SU-DHL-6 (cell line): Measurements from ENCODE around the gene GALNT9.
"Not testable (repeated sequence)": the region's sequence is repeated elsewhere in the genome, so short reads cannot be mapped to it uniquely, and the experiment has no call there.

Experiments used
- H2AFZ ChIP-seq: fragments of 200-600 bp; sonication (generic); 2 replicates; pipeline ENCODE4 v1.6.1; 2014; ENCODE audit warnings: low read depth, mild to moderate bottlenecking, moderate library complexity, mixed read lengths, antibody characterized with exemption, low read length; ENCODE audit not compliant: severe bottlenecking
- H3F3A ChIP-seq: fragments of 200-600 bp; shearing (Covaris generic); 2 replicates; pipeline ENCODE4 v1.6.0; 2016; ENCODE audit warnings: antibody characterized with exemption, mild to moderate bottlenecking; ENCODE audit not compliant: insufficient read depth
- H3K27ac ChIP-seq: fragments of 200-600 bp; sonication (generic); 2 replicates; pipeline ENCODE4 v1.5.1; 2016; ENCODE audit warnings: low read depth, mild to moderate bottlenecking, low read length, moderate library complexity, mixed read lengths
- H3K27me3 ChIP-seq: fragments of 200-600 bp; sonication (generic), shearing (Covaris generic); 2 replicates; pipeline ENCODE4 v1.6.0; 2014; ENCODE audit warnings: mild to moderate bottlenecking, low read length
- H3K36me3 ChIP-seq: fragments of 200-600 bp; sonication (generic); 2 replicates; pipeline ENCODE4 v1.6.1; 2014; ENCODE audit warnings: mild to moderate bottlenecking, low read length, mixed read lengths
- H3K4me2 ChIP-seq: fragments of 300-600, 200-600 bp; shearing (Covaris generic), sonication (generic); 2 replicates; pipeline ENCODE4 v1.6.0; 2014; ENCODE audit warnings: low read length, low read depth, mild to moderate bottlenecking; ENCODE audit not compliant: poor library complexity, severe bottlenecking
- H3K4me3 ChIP-seq: fragments of 200-600 bp; sonication (generic); 2 replicates; pipeline ENCODE4 v1.5.1; 2014; ENCODE audit warnings: antibody characterized with exemption, low read length, mild to moderate bottlenecking, mixed read lengths; ENCODE audit not compliant: insufficient read depth, poor library complexity, severe bottlenecking
- H3K79me2 ChIP-seq: fragments of 200-600 bp; sonication (generic); 2 replicates; pipeline ENCODE4 v1.6.1; 2014; ENCODE audit warnings: mild to moderate bottlenecking, low read length, moderate library complexity; ENCODE audit not compliant: insufficient read depth
- H3K9ac ChIP-seq: fragments of 200-600 bp; sonication (generic); 2 replicates; pipeline ENCODE4 v1.7.0; 2014; ENCODE audit warnings: mild to moderate bottlenecking, low read length
- H3K9me2 ChIP-seq: fragments of 200-600 bp; sonication (generic); replicated peaks from 2 replicates; pipeline ENCODE4 v1.6.1; 2014; ENCODE audit warnings: low read length; ENCODE audit not compliant: insufficient read depth
- H3K9me3 ChIP-seq: fragments of 200-600 bp; sonication (generic); 2 replicates; pipeline ENCODE4 v1.6.1; 2014; ENCODE audit warnings: low read length, mixed read lengths; ENCODE audit not compliant: insufficient read depth
- H4K20me1 ChIP-seq: fragments of 200-600 bp; sonication (generic); 2 replicates; pipeline ENCODE4 v1.6.1; 2014; ENCODE audit warnings: low read depth, mild to moderate bottlenecking, antibody characterized with exemption, low read length, moderate library complexity, mixed read lengths
- EZH2phosphoT487 ChIP-seq: fragments of 200-600 bp; sonication (generic), shearing (Covaris generic); conservative IDR thresholded peaks from 2 replicates; pipeline ENCODE4 v1.6.1; 2018; ENCODE audit warnings: mild to moderate bottlenecking, antibody characterized with exemption, low read length, moderate library complexity, mixed read lengths
- TF ChIP-seq, protein P1 (sequence below): fragments of 200-600 bp; sonication (generic); IDR thresholded peaks from one replicate; pipeline ENCODE4 v1.5.1; 2017; ENCODE audit warnings: antibody characterized with exemption, mild to moderate bottlenecking, low read length, moderate library complexity; ENCODE audit not compliant: insufficient read depth, poor library complexity, severe bottlenecking

Gene GALNT9

DNA sequence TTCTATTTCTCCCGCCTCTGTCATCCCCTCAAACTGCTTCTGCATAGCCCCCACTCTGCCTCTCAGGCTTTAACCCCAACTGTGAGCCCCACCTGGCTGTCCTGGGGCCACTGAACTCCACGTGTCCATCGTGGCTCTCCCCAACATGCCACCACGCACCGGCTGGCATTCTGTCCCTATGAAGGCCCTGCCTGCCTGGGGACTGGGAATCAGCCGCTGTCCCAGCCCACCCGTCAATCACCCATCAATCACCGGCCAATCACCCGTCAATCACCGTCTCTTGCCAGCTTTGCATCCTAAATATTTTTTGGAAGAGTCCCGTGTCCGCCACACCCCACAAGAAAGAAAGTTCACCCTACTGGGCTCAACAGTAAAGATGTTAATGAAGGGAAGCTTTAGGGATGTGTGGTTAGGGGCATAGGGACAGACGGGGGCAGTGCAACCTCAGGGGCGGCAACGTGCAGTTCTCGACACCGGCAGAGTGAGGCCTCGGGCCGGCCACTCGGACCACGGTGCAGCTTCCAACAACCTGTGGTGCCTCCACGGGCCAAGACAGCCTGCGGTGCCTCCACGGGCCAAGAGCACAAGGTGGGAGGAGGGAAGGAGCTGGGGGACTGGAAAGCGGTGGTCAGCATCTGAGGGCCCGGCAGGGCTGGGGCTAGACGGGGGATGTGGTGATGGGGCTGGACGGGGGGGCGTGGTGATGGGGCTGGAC lies 85.6 kb downstream of the GALNT9 start:
- TF ChIP-seq EZH2phosphoT487 = no peak
- TF ChIP-seq, protein P1, sequence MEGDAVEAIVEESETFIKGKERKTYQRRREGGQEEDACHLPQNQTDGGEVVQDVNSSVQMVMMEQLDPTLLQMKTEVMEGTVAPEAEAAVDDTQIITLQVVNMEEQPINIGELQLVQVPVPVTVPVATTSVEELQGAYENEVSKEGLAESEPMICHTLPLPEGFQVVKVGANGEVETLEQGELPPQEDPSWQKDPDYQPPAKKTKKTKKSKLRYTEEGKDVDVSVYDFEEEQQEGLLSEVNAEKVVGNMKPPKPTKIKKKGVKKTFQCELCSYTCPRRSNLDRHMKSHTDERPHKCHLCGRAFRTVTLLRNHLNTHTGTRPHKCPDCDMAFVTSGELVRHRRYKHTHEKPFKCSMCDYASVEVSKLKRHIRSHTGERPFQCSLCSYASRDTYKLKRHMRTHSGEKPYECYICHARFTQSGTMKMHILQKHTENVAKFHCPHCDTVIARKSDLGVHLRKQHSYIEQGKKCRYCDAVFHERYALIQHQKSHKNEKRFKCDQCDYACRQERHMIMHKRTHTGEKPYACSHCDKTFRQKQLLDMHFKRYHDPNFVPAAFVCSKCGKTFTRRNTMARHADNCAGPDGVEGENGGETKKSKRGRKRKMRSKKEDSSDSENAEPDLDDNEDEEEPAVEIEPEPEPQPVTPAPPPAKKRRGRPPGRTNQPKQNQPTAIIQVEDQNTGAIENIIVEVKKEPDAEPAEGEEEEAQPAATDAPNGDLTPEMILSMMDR = no peak
- no peaks in the 10 kb centered on the region for H3K79me2 ChIP-seq
- H3F3A ChIP-seq = no peaks in the 10 kb centered on the region
- H3K4me2 ChIP-seq = no peak overlapping the region
- no peaks in the 10 kb centered on the region for H3K36me3 ChIP-seq
- no peaks in the 10 kb centered on the region for H3K27me3 ChIP-seq
- no peak overlapping the region for H3K27ac ChIP-seq
- H3K9me3 ChIP-seq = no peaks in the 10 kb centered on the region
- no peak overlapping the region for H3K4me3 ChIP-seq
- H3K9ac ChIP-seq = no peak overlapping the region
- H3K9me2 ChIP-seq = no peaks in the 10 kb centered on the region
- H2AFZ ChIP-seq = no peak overlapping the region
- H4K20me1 ChIP-seq = no peaks in the 10 kb centered on the region

DNA sequence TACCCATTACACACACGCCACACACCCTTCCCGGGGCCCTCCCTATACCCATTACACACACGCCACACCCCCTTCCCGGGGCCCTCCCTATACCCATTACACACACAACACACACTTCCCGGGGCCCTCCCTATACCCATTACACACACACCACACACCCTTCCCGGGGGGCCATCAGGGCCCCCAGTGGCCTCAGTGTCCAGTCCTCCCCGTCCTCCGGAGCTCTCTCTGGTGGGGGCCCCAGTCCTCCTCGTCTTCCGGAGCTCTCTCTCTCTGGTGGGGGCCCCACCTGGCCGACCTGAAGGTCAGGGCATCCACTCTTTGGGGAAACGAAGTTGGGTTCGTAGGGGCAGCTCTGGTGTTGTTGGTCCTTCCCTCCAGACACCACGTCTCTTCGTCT lies 86.2 kb downstream of the GALNT9 start:
- H2AFZ ChIP-seq, H3K9me2 ChIP-seq, H3K79me2 ChIP-seq, H4K20me1 ChIP-seq, H3K36me3 ChIP-seq, H3K27me3 ChIP-seq, H3K27ac ChIP-seq, H3K4me2 ChIP-seq, H3F3A ChIP-seq, H3K9me3 ChIP-seq, H3K9ac ChIP-seq, H3K4me3 ChIP-seq: not testable (repeated sequence)

- not testable (repeated sequence) for H3K27me3 ChIP-seq, H3K27ac ChIP-seq, H4K20me1 ChIP-seq, H3K9ac ChIP-seq, H3K9me3 ChIP-seq, H3F3A ChIP-seq, H3K4me3 ChIP-seq, H3K36me3 ChIP-seq, H2AFZ ChIP-seq, H3K4me2 ChIP-seq, H3K79me2 ChIP-seq, H3K9me2 ChIP-seq
Observed at GRCh38 chr12:132240669-132241007, 88.8 kb downstream of the GALNT9 start.

- no peak for TF ChIP-seq EZH2phosphoT487
- TF ChIP-seq, protein P1 = no peak
- Histone ChIP-seq H3K27ac (no peak overlapping the region), H3K9me3 (no peaks in the 10 kb centered on the region), H3K9me2 (no peaks in the 10 kb centered on the region), H3K27me3 (no peaks in the 10 kb centered on the region), H3K9ac (no peak overlapping the region), H3F3A (no peaks in the 10 kb centered on the region), H2AFZ (no peak overlapping the region), H3K4me3 (no peak overlapping the region), H3K79me2 (no peaks in the 10 kb centered on the region), H4K20me1 (no peaks in the 10 kb centered on the region), H3K36me3 (no peaks in the 10 kb centered on the region), H3K4me2 (no peak overlapping the region)
Observed at GRCh38 chr12:132239796-132240668, 89.4 kb downstream of the GALNT9 start.
